Uterus (tissue), 2 donors: ENCODE data around the gene ELMO1.

Source experiments
- CTCF ChIP-seq, 4 experiments: fragments of 200-600 bp in 2 of 4; fragments of 450-650 bp in 2 of 4; sonication (generic) in 2 of 4; IDR thresholded peaks; one replicate each; pipeline ENCODE4 v1.5.1; 2016 to 2019; ENCODE audit warnings: antibody characterized with exemption in 4 of 4, mild to moderate bottlenecking in 2 of 4, moderate library complexity in 1 of 4
- POLR2A ChIP-seq, 2 donors: fragments of 450-650 bp; IDR thresholded peaks; one replicate each; pipeline ENCODE4 v1.6.1; 2016; ENCODE audit warnings: antibody characterized with exemption in 2 of 2, mild to moderate bottlenecking in 1 of 2, moderate library complexity in 1 of 2

GRCh38 chr7:36860681-36861080 is 588.0 kb downstream of the ELMO1 start:
- no peak for TF ChIP-seq CTCF (IDR thresholded peaks at IDR 0.05)
- TF ChIP-seq POLR2A (IDR thresholded peaks at IDR 0.05) = no peak
